ENCODE measurements around the gene TNNT1.

- TF ChIP-seq POLR2AphosphoS5 (IDR thresholded peaks at IDR 0.05; ENCODE audit: low read depth, low read length), result no peak
- no peak for TF ChIP-seq CTCF (IDR thresholded peaks at IDR 0.05)
- no peak for TF ChIP-seq RAD21 (IDR thresholded peaks at IDR 0.05; ENCODE audit: low read length)
- no peak for TF ChIP-seq SIN3A (IDR thresholded peaks at IDR 0.05; ENCODE audit: borderline replicate concordance, low read depth, low read length)
- no peak for TF ChIP-seq NFIC (IDR thresholded peaks at IDR 0.05; ENCODE audit: borderline replicate concordance)
- no peak for TF ChIP-seq USF1 (IDR thresholded peaks at IDR 0.05; ENCODE audit: borderline replicate concordance, low read depth)
- TF ChIP-seq, protein P1, sequence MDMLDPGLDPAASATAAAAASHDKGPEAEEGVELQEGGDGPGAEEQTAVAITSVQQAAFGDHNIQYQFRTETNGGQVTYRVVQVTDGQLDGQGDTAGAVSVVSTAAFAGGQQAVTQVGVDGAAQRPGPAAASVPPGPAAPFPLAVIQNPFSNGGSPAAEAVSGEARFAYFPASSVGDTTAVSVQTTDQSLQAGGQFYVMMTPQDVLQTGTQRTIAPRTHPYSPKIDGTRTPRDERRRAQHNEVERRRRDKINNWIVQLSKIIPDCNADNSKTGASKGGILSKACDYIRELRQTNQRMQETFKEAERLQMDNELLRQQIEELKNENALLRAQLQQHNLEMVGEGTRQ (IDR thresholded peaks at IDR 0.05; ENCODE audit: borderline replicate concordance, low read depth, low read length), result no peak
- TF ChIP-seq RXRA (IDR thresholded peaks at IDR 0.05; ENCODE audit: borderline replicate concordance, low read depth), result no peak
- TF ChIP-seq EZH2phosphoT487 (IDR thresholded peaks at IDR 0.05; ENCODE audit: borderline replicate concordance, low read depth), result no peak
- no peak for TF ChIP-seq FOXJ3 (CRISPR knock-in tag; IDR thresholded peaks at IDR 0.05)
- no peak for TF ChIP-seq GABPA (IDR thresholded peaks at IDR 0.05; ENCODE audit: low read depth)
Observed at GRCh38 chr19:55083004-55083850, 65.8 kb downstream of the TNNT1 start.
